Measurements from ENCODE around the gene NSD2.
"Not testable (repeated sequence)": the region's sequence is repeated elsewhere in the genome, so short reads cannot be mapped to it uniquely, and the experiment has no call there.

The NSD2 gene

DNA sequence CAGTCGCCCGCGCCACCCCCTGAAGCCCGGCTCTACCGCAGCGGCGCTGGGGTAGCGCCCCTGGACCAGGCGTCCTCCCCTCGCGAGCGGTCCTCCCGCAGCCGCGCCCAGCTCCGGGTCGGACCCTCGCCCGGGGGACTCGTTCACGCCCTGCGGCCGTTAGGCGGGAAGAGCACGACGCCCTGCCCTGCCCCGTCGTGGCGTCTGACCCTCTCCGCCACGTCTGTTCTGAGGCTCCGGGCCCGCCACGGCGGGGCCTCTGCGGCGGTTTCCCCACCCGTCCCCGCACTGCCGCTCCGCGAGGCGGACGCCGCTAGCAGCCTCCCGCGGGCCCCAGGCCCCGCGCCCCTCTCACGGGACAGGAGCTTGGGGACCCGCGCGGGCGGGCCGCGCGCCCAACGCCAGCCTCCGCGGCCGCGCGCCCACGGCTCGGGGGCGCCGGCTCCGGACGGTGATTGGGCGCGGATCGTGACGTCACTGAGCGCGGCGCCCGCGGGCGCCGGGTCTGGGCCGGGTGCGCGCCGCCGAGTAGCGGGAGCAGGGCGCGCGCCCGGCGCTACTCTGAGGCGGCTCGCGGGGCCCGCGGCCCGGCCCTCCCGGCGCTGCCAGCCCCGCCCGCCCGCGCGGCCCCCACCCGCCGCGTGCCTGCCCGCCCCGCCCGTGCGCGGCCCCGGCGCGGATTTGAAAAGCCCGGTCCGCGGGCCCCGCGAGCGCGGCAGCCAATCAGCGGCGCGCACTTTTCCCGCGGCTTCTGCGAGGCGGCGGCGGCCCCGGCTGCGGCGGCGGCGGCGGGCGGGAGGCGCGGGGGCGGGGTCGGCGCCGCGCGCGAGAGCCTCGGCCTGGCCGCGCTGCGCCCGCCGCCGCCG, at the start of gene NSD2:
Gene NSD2, plus strand, starts transcription at position 816 of the 866 bp plus-strand sequence. CDS start 29,262 bp downstream, outside the sequence.
- peak; percentile 50 to 94 (median 89) for DNase-seq
- intact Hi-C loops (cut with DNase I), result loop anchor here (1.0 kb wide), 1 partner anchor 15 kb away; the partner anchor contains the start of gene LETM1

DNA sequence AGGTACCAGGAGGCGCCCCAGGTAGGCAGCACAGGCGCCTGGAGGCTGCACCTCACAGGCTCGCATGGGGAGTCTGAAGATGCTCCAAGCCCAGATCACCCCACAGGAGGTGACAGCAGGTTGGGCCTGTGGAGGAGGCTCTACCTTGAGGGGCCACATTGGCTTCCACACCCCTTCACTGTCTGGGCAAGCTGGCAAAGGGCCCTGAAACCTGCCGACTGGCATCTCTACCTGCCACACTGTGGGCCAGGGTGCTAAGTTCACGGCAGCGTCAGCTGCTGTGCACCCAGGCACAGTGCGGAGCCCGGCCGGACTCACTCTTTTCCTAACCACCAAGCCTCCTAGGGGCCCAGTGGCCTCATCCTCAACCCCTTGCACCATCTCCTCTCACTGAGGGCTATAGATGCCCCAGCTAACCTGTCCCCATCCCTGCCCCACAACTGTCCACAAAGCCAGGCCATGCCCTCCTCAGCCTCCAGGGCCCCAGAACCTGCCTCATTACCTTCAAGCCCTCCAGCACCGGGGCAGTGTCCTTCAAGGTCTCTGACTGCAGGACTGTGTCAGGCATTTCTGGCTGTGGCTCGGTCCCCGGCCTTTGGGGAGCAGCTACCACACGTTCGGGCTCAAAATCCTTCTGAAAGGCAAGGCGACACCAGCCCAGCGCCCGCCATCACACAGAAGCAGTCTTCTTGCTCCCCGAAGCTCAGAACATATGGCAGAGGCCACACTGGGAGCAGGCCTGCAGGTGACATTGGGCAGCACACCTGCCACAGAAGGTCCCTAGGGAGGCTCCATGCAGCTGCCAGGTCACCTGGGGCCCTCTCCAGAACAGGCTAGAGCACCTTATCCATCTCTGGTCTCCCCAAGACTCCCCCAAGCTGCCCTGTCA, 49.3 kb upstream of the NSD2 start:
- no peak for DNase-seq
- intact Hi-C loops (cut with DNase I), result no loop called here

DNA sequence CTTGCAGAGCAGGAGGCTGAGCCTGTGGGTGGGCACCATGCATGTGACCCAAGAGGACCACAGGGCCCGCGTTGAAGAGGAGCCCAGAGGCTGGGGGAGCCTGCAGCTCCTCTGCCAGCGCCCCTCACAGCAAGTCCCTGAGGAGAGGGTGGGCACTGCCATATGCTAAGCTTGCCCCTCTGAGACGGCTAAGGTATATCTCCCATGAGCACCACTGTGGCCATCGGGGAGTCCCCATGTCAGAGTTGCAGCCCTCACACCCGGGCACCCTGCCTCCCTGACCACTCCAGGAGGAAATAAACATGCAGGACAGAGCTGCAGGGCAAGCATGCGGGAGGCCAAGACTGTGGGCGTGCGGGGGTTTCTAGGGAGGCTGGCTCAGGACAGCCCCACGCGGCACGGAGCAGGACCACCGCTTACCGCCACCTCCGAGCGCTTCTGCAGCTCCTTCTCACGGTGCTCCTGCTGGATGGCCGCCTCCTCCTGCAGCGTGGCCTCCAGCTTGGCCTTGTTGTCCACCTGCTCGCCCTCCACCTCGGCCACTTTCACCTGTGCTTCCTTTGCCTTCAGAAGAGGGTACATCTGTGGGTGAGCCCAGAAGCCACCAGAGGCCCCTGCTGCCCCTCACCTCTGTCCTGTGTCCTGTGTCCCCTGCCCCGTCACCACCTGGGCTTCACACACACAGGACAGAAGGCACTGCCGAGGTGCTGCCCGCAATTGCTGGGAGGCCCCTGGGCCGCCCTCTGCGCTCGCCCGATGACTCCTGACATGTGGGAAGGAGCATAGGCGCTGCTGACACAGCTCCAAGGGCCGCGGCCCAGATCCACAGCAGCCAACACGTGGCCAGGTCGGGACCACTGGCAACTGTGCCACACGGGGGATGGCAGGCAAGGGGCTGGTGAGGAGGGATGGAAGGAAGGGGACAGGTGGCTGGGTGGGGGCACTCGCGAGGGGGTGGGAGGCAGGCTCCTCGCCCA, 48.3 kb upstream of the NSD2 start:
- no peak for DNase-seq
- intact Hi-C loops (cut with DNase I), result no loop called here

DNA sequence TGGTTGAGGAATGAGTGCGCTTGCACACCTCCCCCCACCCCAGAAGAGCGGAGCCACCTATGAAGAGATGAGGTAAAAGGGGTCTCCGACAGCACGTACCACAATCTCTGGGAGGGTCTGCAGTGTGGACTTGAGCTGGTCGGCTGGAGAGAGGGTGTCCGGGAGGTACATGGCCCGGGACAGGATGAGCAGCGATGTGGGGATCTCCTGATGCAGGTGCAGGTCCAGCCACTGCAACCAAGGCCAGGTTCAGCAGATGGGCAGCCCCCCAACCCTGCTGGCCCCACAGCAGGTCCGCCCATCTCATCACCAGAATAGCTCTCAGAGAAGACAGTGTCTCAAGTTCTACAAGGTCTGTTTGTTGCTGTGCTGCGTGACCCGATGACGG, 47.7 kb upstream of the NSD2 start:
- no peak for DNase-seq
- intact Hi-C loops (cut with DNase I), result no loop called here

DNA sequence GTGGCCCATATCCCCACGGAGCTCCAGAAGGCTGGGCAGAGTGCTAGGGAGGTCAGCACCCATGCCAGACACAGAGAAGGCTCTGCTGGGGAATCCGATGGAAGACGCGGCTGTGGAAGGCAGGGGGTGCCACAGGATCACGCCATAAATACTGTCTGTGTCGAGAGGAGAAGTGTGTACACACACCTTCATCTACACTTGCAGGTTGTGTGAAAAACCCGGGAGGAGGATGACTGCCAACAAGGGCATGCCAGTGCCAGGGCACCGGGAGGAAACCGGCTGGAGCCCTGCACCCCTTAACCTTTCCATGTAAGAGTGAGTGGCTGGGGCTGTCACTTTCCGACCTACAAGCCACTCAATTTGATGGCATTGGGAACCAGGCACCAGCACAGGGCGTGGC, 46.4 kb upstream of the NSD2 start:
- intact Hi-C loops (cut with DNase I), result no loop called here
- DNase-seq, result no peak

DNA sequence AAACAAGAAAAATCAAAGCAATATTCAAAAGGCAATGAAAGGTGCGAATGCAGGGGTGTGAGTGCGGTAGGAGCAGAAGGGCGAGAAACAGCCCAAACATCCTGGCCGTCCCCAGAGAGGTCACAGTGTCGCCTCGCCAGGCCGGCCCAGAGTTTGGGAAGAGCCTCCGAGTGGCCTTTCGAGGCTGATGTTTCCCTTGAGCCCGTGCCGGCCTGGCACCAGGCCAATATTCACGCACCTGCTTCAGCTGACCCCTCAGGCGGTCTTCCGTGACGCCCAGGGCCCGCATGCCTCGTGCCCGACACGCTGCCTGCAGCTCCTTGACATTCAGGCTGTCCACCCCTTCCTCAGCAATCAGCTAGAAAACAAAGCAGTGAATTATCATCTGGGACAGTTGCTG, 45.9 kb upstream of the NSD2 start:
- intact Hi-C loops (cut with DNase I), result no loop called here
- DNase-seq, result no peak

DNA sequence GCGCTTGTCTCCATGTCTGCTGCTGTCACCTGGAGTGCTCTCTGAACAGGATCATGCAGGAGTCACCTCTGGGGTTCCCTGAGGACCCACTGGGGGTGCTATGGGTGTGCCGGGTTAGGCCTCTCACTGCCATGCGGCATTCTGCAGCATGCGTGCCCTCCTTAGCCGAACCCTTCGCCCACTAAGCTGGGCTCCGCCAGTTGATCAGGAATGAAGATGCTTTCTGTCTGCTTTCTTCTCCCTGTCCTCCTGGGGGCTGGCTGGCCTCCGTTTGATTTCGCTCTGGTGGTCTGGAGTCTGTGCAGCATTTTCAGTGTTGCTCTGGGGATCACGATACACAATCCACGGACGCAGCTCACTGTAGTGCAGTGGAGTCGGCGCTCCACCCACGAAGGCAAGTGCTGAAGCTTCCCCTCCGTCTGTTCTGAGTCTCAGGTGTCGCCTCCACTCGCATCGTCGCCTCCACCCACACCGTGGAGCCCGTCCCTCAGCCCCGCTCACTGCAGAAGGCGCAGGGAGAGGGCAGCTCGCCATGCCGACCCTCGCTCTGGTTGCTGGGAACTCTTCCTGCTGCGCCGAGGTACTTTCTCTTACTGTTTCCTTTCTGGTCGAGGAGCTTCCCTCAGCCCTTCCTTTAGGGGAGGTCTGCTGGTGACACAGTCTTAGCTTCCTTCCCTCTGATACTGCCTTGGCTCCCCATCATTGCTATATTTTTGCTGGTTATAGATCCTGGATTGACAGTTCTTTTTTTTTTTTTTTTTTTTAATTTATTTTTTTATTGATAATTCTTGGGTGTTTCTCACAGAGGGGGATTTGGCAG, 44.5 kb upstream of the NSD2 start:
- peak in 31 of 42 donors; percentile 10 to 78 (median 47) for DNase-seq
- intact Hi-C loops (cut with DNase I), result no loop called here

DNA sequence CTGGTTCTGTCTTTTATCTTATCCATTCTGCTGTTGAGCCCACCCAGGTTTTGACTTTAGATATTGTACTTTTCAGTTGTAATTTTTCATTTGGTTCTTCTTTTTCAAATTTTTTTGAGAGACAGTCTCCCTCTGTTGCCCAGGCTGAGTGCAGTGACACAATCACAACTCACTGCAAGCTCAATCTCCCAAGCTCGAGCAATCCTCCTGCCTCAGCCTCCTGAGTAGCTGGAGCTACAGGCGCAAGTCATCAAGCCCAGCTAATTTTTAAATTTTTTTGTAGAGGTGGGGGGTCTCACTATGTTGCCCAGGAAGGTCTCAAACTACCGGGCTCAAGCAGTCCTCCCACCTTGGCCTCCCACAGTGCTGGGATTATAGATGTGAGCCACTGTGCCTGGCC, 41.0 kb upstream of the NSD2 start:
- intact Hi-C loops (cut with DNase I), result no loop called here
- no peak for DNase-seq

DNA sequence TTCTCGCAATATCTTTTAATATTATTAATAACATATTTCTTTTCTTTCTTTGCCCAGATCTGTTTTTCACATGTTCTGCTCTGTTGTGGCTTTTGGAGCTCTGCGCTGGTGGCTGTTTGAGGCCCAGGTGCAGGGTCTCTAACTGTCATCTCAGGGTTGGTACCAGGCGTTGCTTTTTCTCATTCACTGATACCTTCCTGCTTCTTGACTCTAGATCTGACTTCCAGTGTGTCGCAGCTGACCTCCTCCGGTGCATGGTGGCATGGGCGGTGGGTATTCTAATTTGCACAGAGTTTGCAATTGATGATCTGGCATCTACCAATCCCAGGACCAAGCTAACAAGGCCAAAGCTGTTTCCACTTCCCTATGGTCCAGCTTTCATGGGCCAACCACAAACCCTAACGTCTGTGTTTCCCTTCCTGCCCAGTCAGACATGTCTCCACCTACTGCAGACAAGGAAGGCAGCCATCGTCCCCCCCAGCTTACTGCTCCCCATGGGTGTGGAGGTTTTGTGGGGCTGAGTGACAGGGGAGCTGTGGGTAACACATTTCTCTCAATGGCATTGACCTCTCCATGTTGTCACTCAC, 40.5 kb upstream of the NSD2 start:
- intact Hi-C loops (cut with DNase I), result no loop called here
- no peak for DNase-seq

DNA sequence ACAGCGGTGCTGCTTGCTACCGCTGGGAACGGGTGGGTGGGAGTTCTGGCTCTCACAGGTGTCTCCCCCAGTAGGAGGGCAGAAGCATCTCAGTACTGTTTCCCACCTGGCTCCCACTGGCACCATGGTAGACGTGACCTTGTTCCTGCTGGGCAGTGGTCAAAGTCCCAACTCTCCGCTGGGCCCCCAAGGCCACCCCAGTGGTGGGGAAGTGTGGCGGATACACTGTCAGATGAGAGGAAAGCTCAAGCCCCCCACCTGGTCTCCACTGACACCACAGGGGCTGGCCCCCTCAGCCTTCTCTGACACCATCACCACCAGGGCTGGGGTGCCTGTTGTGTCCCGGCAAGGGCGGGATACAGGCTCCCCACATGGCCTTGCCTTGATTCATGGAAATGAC, 39.9 kb upstream of the NSD2 start:
- DNase-seq, result no peak
- intact Hi-C loops (cut with DNase I), result no loop called here

DNA sequence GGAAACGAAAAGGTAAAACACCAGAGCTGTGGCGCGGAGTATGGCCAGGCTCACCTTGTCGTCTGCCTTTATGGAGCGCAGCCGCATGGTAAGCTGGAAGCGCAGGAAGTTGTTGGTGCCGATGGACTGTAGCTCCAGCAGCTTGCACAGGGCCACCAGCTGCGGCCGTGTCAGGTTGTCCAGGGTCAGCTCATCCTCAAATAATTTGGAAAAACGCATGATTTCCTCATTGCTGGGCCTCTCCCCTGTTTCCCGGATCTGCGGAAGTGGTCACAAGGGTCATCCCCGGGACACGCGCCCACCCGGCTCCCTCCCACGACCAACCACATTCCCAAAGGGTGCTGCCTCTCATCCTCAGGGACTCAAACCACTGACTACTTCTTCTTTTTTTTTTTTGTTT, 38.5 kb upstream of the NSD2 start:
- DNase-seq, result no peak
- intact Hi-C loops (cut with DNase I), result no loop called here

DNA sequence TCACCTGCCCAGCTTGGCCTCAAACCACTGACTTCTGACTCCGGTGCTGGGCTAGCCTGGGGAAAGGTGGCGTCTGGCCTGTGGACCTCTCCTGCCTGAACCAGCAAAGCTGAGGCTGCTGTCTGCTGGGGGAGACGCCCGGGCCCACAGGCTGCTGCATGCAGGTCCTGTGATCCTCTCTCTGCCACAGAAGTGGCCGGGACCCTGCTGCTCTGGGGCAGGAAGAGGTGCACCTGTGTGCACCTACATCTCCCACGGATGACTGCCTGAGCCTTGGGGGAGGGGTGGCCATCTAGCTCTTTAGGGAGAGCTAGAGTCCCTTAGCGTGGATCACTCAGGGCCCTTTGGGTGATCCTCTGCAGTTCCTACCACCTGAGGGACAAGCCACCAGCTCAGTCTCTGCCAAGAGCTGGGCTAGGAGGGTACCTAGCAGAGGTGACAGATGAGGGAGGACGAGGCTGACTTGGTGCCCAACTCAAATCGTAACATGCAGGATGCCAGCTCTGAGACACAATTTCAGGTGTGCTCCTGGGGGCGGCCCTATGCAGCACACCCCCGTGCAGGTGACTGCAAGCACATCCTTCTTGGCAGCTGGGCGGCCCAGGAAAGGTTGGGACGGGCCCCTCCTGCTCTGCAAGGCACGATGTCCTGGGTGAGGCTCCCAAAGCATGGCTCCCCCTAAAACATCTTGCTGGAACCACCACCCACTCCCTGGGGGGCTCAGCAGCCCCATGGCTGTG, 37.7 kb upstream of the NSD2 start:
- intact Hi-C loops (cut with DNase I), result no loop called here
- DNase-seq, result peak in 9 of 42 donors; percentile 23 to 57 (median 44)

DNA sequence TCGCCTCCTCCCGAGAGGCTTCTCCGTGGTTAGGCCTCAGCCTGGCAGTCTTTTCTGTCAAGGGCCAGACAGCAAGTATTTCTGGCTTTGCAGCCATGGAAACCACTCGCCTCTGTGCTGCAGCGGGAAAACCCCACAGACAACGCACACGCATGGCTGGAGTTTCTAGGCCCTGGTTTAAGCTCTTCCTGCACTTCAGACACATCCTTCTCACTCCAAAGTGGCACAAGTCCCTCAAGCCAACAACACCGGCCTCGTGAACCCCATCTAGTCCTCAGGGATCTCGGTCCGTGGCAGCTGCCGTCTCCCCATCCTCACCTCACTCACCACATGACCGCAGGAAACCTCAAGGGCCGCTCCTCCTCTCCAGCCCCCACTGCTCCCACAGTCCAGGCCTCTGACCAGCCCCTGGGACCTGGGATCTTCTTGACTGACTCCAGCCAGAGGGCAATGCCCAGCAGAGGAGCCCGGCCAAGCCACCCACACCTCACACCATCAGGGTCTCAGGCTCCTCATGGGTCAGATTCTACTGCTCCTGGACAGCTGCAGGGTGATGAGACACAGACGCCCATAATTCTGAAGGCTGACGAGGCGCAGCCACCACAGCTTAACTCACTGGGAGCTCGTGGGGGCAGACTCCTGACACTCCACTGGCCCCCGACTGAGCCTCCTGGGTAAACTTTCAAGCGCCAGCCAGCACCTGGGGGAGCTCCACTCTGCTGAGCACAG, 37.0 kb upstream of the NSD2 start:
- intact Hi-C loops (cut with DNase I), result no loop called here
- DNase-seq, result no peak

DNA sequence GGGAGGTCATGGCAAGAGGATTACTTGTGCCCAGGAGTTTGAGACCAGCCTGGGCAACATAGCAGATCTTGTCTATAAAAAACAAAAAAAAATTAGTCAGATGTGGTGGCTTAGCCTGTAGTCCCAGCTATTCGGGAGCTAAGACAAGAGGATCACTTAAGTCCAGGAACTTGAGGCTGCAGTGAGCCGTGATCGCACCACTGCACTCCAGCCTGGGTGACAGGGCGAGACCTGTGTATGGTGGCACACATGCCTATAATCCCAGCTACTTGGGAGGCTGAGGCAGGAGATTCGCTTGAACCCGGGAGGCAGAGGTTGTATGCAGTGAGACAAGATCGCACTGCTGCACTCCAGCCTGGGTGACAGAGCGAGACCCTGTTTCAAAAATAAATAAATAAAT, 35.4 kb upstream of the NSD2 start:
- DNase-seq; intact Hi-C loops (cut with DNase I): not testable (repeated sequence)

DNA sequence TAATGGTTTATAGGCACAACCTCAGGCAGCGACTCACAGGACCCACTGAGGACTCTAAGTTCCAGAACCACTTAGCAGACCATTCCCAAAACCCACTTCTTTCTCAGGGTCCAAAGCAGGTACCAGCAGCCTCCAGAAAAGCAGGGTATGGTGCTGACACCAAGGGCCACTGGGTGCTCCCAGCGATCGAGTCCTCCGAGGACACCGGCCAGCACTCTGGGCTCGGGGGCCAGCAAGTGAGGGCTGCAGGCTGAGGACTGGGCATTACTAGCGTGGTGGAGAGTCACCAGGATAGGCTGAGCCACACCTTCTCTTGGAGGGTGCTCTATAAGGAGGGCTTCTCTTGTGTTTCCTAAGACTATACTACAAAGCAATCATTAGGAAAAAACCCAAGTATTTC, 34.5 kb upstream of the NSD2 start:
- intact Hi-C loops (cut with DNase I), result no loop called here
- DNase-seq, result no peak

DNA sequence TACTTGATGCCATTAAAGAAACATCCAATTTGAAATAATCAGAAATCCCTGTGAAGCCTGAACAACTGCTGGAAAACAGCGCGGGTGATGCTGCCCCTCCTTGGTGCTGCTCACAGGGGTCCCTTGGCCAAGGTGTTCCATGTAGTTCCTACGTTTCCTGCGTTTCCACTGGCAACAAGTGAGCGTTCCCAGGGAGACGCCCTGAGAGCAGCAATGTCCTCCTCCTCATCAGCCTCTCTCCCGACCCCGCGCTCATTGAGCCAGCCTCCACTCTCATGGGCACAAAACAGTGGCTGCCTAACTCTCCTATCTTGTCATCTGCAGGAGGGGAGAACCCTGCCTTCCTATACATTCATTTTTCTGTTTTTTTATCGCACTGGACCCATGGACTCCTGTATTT, 34.1 kb upstream of the NSD2 start:
- intact Hi-C loops (cut with DNase I), result no loop called here
- DNase-seq, result peak; percentile 26 to 90 (median 69)
